Activated gamma-delta T cell (primary cell): Measurements from ENCODE around the gene FGF22.

ENCODE experiments used
- DNase-seq: peaks from one replicate; lab custom pipeline; 2025; lab: John Stamatoyannopoulos, UW

Gene FGF22

DNA sequence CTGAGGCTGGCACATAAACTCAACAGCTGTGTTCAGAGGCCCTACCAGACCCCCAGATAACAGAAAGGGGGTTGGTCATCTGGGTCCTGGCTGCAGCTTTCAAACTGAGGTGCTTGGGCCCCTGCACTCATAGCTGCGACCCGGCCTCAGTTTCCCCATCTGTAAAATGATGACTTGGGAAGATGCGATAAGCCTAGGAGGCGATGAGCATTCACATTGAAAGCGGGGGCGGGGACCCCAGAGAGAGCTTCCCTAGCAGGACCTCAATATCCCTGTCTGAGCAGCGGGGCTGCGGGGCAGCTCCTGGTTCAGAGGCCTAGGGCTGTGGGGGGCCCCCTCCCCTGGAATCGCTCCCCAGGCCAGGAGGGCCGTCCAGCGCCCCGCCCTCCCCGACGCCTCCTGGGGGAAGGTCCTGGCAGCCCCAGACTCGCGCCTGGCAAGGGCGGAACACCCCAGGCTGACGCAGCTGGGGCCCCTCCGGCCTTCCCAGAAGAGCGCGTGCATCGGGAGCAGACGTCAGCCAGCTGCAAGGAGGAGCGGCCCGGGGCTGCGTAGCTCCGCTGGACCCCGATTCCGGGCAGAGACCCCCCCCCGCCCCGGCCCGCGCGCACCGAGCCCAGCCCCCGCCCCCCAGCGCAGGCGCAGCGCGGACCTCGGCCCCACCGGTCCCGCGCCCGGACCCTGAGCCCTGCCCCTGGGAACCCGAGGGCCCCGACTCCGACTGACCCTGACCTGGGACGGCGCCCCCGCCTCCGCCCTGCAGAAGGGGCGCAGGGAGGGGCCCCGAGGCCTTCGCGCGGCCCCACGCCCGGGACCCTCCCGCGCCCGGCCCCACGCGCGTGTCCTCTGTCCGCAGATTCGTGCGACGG lies 40.0 kb downstream of the FGF22 start:
- no peak for DNase-seq

GRCh38 chr19:680287-681028 lies 40.8 kb downstream of the FGF22 start:
- DNase-seq: peak; percentile 100

DNA sequence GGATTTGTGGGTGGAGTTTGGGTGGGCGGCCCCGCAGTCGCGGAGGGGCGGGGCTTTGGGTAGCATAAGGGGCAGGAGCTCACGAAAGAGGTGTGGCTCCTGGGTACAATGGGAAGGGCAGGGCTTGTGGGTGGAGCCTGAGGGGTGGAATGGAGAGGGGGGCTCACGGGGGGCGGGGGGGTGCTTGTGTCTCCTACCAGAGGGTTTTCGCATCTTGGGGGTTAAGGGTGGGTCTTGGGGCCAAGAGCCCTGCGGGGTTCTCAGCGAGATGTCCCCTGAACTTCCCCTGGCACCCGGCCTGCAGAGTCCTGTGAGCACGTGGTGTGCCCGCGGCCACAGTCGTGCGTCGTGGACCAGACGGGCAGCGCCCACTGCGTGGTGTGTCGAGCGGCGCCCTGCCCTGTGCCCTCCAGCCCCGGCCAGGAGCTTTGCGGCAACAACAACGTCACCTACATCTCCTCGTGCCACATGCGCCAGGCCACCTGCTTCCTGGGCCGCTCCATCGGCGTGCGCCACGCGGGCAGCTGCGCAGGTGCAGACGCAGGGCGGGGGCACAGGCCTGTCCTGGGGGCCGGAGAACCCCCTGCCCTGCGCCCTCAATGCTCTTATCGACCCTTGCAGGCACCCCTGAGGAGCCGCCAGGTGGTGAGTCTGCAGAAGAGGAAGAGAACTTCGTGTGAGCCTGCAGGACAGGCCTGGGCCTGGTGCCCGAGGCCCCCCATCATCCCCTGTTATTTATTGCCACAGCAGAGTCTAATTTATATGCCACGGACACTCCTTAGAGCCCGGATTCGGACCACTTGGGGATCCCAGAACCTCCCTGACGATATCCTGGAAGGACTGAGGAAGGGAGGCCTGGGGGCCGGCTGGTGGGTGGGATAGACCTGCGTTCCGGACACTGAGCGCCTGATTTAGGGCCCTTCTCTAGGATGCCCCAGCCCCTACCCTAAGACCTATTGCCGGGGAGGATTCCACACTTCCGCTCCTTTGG lies 41.6 kb downstream of the FGF22 start:
- DNase-seq: peak; percentile 69

GRCh38 chr19:682678-683320 lies 43.1 kb downstream of the FGF22 start:
- no peak for DNase-seq

- no peak for DNase-seq
These were observed 45.8 kb downstream of the FGF22 start for GRCh38 chr19:685454-685931.

DNA sequence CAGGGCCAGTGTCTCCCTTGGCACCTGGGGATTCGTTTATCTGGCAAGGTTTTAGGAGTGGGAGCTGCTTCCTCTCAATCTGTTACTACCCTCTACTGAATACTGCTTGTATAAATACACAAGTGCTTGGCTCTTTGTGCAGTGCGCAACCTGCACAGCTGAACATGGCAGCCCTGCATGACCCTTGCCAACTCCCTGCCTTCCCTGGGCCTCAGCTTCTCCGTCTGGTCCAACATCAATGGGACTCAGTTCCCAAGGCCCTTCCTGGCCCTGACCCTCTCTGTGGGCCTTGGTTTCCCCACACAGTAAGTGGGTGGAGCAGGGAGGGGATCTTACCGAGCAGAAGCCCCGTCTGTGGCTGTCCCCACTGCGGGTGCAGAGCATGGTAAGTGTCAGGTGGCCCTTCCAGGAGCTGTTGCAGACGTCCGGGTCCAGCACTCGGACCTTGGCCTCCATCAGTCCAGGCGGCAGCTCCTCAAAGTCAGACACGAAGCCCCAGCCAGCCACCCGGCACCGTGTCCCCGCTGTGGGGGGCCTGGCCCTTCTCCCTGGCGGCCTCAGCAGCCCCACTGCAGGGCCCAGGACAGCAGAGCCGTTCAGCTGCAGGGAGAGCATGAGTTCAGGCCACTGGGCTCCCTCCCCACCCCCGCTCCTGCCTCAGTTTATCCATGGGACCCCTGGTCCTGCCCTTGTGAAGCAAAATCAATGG lies 47.1 kb downstream of the FGF22 start:
- no peak for DNase-seq

GRCh38 chr19:687569-688166 lies 48.0 kb downstream of the FGF22 start:
- DNase-seq: no peak

GRCh38 chr19:688214-688613 lies 48.5 kb downstream of the FGF22 start:
- no peak for DNase-seq

DNA sequence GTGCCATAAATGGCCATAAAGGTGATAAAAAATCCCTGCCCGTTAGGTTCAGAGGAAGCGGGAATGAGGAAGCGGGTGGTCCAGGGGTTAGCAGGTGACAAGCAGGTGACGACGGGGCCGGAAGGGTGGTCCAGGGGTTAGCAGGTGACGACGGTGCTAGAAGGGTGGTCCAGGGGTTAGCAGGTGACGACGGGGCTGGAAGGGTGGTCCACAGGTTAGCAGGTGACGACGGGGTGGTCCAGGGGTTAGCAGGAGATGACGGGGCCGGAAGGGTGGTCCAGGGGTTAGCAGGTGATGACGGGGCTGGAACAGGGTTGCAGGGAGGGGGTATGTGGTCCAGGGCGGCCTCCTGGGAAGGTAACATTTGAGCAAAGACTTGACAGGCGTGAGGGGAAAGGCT lies 49.3 kb downstream of the FGF22 start:
- DNase-seq: no peak

- no peak for DNase-seq
These were observed 50.5 kb downstream of the FGF22 start for GRCh38 chr19:690203-690602.
